PC-9 (cell line): Measurements from ENCODE around the gene LCN9.

Experiments used
- EZH2 ChIP-seq: fragments of 200-600 bp; sonication (generic); IDR thresholded peaks from 2 replicates; pipeline ENCODE4 v1.8.0; 2017; ENCODE audit warnings: antibody characterized with exemption, low read depth
- TF ChIP-seq, protein P1 (sequence below): fragments of 200-600 bp; sonication (generic); conservative IDR thresholded peaks from 2 replicates; pipeline ENCODE4 v1.6.1; 2017; ENCODE audit warnings: mixed run types, antibody characterized with exemption, mild to moderate bottlenecking, moderate library complexity

DNA sequence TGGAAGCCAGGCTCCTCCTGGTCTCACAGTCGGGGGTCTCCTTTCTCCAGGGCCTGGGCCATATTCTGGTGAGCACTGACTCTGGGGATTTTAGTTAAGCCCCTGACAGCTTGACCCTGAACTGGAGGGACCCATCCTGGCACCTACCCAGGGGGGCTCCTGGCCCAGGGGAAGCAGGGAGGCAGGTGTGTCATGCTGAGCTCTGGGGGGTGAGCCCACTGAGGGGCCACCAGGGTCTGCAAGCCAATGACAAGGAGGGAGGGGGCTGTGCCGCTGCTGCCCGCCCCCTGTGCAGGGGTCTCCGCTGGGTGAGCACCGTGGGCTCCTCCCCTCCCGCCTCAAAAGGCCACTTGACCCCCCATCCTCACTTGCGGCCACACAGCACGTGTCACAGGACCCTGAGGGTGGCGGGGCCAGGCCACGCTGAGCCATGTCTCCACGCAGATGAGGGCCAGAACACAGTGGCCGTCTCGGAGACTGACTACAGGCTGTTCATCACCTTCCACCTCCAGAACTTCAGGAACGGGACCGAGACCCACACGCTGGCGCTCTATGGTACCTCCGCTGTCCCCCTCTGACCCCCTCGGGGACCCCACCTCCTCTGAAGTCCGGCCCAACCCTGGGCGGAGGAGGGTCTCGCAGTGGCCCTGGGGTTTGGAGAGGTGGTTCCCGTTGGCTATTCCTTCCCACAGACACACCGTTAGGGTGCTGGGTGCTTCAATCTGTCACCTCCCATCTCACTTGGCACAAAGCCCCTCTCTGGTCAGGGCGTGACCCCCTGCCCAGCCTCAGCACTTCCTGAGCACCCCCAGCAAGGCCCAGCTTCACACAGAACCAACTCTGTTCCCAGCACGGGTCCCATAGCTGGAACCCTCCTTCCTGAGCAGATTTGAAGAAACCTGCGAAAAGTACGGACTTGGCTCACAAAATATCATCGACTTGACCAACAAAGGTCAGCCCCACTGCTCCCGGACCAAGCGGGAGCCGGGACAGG lies 2.0 kb downstream of the LCN9 start:
- TF ChIP-seq, protein P1, sequence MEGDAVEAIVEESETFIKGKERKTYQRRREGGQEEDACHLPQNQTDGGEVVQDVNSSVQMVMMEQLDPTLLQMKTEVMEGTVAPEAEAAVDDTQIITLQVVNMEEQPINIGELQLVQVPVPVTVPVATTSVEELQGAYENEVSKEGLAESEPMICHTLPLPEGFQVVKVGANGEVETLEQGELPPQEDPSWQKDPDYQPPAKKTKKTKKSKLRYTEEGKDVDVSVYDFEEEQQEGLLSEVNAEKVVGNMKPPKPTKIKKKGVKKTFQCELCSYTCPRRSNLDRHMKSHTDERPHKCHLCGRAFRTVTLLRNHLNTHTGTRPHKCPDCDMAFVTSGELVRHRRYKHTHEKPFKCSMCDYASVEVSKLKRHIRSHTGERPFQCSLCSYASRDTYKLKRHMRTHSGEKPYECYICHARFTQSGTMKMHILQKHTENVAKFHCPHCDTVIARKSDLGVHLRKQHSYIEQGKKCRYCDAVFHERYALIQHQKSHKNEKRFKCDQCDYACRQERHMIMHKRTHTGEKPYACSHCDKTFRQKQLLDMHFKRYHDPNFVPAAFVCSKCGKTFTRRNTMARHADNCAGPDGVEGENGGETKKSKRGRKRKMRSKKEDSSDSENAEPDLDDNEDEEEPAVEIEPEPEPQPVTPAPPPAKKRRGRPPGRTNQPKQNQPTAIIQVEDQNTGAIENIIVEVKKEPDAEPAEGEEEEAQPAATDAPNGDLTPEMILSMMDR: no peak
- no peak for TF ChIP-seq EZH2
